Ecto neural progenitor cell (in vitro differentiated cells): ENCODE measurements around the gene UBE2QL1.

Experiments used
- DNase-seq: peaks from one replicate; pipeline ENCODE4 v3.0.0-alpha.2; 2018; ENCODE audit warnings: low spot score

The UBE2QL1 gene

DNA sequence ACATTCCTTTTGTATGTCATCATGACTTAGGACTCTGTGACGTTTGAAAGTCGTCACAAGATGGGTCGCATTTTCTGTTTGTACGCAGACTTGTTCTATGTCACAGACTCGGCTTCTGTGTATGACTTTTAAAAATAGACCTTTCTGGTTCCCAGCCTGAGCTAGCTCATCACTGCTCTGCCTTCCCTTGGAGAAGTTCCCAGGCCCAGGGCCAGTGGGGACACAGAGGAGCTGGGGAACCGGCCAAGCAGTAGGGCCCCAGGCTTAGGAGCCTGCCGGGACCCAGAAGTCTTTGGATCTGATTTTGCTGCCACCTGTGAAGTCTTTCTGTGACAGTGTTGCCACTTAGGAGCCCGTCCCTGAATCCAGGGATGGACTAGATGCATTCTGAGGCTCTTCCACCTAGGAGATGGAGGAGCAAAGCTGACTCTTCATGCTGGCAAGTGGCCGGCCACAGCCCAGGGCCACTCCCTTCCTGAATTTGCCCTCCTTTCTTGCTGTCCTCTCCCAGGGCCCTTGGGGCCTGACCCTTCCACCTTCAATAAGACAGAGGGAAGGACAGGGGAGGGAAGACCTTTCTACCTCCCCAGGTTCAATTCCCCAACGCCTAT, 18.1 kb upstream of the UBE2QL1 start:
- DNase-seq: no peak

- DNase-seq: no peak
These were observed 17.2 kb upstream of the UBE2QL1 start for GRCh38 chr5:6431214-6432195.

- DNase-seq: no peak
These were observed 16.5 kb upstream of the UBE2QL1 start for GRCh38 chr5:6432206-6432605.

DNA sequence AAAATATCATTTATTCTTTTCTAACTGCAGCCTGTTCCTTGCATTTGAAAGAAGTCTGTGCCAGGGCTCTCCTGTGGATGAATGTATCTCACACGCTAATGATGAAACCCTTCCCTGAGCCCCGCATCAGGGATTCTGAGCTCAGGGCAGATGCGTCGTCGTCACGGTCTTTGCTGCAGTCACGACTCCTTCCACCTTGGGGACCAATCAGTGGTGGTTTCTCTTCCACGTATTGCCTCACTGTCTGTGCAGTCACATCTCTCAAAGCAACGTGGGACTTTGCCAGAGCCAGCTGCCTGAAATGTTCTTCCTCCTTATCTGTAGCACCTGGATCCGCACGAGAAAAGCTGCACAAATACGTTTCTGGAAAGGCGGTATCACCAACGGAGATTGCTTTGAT, 13.9 kb upstream of the UBE2QL1 start:
- DNase-seq: no peak

DNA sequence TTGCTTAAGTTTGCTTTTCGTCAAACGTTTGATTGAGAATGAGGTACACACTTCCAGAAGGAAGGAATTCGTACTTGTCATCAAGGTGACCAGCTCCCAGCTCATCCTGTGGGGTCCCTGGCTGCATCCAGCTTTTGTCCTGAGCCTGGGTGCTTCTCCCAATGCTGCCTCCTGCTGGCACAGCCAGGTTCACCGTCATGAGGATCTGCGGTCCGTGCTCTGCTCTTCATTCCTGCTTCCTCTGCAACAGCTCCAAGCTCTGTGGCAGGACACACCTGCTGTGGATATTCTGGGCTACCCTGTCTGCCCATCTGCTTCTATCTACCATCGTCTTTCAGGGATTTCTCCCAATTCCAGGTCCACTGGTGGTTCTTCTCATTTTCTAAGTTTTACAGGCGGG, 13.3 kb upstream of the UBE2QL1 start:
- peak; percentile 56 for DNase-seq

DNA sequence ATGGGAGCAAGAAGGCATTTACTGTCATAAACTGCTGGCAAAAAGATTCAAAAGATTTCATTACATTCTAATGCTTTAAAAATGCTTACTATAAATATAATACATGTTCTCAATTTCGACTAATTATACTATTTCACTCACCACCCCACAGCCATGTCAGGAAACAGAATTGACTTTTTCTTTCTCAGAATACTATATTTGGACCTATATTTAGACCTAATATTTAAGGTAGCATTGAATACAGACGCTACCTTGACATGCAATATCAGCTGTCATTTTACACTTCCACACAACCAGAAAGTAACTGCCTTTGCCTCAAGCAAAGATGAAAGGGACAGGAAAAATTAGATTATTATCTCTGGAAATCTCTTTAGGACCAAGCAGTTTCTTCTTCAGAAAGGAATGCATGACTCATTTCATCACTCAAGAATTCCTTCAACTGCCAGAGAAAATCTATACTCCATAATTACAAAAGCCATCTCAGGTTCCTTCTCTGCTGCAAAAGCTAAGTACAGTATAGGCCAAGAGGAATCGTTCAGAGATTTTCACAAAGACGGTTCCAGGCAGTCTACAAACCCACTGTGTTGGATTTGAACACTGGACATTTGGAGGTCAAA, 11.8 kb upstream of the UBE2QL1 start:
- no peak for DNase-seq

DNA sequence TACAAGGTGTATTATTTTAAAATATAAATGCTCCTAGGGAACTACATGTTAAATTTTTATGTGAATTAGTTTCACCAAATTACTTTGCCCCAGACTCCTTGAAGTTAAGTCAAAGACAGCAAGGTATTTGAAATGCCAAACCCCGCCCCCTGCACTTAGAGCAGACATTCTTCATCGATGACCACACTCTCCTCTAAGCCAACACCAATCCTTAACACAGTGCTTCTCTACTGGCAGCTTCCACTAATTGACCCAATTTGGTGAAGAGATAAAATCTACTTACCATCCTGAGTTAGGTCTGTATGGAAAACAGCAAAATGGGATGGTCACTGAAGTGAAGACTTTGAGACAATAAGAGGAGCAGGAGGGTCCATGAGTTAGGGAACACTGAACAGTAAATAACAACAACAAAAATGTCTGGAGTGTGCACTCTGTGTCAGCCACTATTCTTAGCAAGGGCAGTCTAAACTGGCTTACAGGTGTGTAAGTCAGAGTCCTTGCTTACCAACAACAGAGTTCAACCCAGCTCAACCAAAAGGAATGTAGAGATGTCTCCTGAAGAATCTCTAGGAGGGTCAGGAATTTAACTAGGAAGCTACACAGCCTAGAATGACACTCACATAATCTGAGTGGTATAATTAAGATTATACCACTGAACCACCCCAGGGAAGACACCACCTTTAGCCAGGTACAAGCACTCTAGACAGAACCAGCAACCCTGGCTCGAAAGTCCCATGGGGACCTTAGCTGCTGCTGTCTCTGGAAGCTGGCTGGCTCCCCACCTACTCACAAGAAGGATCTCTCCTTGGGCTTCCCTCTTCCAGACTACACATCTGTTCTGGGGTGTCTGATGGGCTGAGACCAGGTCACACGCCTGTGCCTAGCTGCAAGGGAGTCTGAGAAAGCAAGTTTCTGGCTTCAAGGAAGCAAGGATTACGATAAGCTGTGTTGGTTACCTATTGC, 8.8 kb upstream of the UBE2QL1 start:
- no peak for DNase-seq

DNA sequence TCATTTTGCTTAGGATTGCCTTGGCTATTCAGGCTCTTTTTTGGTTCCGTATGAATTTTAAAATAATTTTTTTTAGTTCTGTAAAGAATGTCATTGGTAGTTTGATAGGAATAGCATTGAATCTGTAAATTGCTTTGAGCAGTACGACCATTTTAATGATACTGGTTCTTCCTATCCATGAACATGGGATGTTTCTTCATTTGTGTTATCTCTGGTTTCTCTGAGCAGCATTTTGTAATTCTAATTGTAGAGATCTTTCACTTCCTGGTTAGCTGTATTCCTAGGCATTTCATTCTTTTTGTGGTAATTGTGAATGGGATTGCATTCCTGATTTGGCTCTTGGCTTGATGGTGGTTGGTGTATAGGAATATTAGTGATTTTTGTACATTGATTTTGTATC, 6.3 kb upstream of the UBE2QL1 start:
- no peak for DNase-seq

DNA sequence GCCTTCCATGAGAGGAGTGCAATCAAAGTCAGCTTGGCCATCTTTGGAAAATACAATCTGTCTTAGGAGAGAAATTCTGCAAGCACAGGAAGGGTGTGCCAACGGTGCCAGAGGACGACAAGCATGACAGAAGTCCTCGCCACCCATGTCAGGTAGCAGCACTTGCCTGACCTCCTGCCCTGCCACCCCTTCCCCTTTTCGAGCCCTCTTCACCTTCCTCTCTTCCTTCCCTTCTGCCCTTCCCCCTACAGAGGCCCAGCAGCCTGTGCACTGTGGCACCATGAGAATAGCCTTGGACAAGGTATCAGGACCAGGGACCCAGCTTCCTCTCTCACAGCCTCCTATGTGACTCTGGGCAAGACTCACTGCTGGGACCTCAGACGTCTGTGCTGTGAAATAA, 5.3 kb upstream of the UBE2QL1 start:
- no peak for DNase-seq

DNA sequence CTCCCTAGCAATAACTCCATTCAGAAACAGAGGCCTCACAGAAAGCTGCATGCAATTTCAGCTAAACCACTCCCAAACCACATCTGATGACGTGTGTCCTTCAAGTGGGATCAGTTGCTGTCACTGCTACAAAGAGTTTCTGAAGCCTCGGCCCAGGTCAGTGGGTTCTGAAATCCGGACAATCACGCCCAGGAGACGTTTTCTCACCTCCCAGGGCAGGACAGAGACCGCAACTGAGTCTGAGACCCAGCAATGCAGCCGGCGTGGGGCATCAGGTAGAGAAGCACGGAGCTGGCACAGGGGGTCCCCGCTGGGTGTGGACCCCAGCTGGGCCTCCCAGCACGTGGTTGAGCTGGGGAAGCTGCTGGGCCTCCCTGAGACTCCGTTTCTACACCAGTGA, 2.6 kb upstream of the UBE2QL1 start:
- no peak for DNase-seq

- DNase-seq: no peak
These were observed 1.9 kb upstream of the UBE2QL1 start for GRCh38 chr5:6446626-6447309.

DNA sequence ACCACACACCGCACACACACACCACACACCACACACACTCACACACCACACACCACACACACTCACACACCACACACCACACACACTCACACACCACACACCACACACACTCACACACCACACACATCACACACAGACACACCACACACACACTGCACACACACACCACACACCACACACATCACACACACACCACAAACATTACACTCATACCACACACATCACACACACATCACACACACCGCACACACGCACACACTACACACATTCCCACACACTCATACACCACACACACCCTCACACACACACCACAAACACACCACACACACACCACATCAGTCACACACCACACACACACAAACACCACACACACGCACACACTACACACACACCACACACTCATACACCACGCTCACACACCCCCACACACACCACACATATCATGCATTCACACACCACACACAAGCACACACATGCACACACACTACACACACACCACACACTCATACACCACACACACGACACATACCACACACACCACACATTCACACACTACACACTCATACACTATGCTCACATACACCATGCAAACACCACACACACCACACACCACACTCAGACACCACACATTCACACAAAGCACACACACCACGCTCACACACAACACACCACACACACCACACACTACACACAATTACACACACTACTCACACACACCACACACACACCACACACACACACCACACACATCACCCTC, 1.1 kb upstream of the UBE2QL1 start:
- DNase-seq: no peak

DNA sequence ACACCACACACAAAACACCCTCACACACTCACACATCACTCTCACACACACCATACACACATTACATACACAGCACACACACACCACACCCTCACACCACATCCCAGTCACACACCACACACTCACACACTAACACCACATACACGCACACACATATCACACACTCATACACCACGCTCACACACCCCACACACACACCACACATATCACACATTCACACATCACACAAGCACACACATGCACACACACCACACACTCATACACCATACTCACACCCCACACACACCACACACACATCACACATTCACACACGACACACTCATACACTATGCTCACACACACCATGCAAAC, 543 bp upstream of the UBE2QL1 start:
- DNase-seq: no peak

GRCh38 chr5:6449465-6450158, 953 bp downstream of the UBE2QL1 start:
- DNase-seq: no peak

GRCh38 chr5:6450319-6450833, 1.7 kb downstream of the UBE2QL1 start:
- no peak for DNase-seq

- DNase-seq: no peak
These were observed 4.2 kb downstream of the UBE2QL1 start for GRCh38 chr5:6452622-6453504.

DNA sequence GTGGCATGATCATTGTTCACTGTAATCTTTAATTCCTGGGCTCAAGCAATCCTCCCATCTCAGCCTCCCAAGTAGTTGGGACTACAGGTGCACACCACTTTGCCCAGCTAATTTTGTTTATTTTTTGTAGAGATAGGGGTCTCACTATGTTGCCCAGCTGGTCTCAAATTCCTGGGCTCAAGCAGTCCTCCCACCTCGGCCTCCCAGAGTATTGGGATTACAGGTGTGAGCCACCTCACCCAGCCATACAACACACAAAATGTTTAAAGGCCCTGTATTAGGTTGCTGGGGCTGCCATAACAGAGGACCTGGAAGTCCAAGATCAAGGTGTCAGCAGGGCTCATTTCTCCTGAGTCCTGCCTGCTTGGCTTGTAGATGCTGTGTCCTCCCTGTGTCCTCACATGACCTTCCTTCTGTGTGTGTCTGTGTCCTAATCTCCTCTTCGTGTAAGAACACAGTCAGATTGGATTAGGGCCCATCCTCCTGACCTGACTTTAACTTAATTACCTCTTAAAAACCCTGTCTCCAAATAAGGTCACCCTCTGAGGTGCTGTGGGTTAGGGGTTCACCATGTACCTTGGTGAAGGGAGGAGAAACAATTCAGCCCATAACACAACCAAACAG, 5.4 kb downstream of the UBE2QL1 start:
- no peak for DNase-seq

GRCh38 chr5:6454628-6455053, 6.0 kb downstream of the UBE2QL1 start:
- no peak for DNase-seq
